Loucy (cell line): ENCODE results near the gene CFAP157.

Experiments used
- CTCF ChIP-seq: fragments of 200-600 bp; sonication (generic); conservative IDR thresholded peaks from 2 replicates; pipeline ENCODE4 v1.5.1; 2014; ENCODE audit warnings: mild to moderate bottlenecking, antibody characterized with exemption, low read length
- EZH2phosphoT487 ChIP-seq: fragments of 200-600 bp; IDR thresholded peaks from 2 replicates; pipeline ENCODE4 v1.6.1; 2018; ENCODE audit warnings: antibody characterized with exemption, mild to moderate bottlenecking, moderate library complexity, borderline replicate concordance

- no peak for TF ChIP-seq CTCF
- TF ChIP-seq EZH2phosphoT487, result no peak
These were observed 28.9 kb downstream of the CFAP157 start for GRCh38 chr9:127735530-127736185.
